ENCODE data around the gene ADAM8. TPM values are rescaled to one million over a fixed set of nuclear protein-coding genes. Genes with fewer than 3 reads are reported as not detected.

ADAM8 gene
- total RNA-seq, 3 donors from 2014 or later: 4.8 to 7.0 (median 5.2) TPM

GRCh38 chr10:133247681-133248333 is 28.9 kb downstream of the ADAM8 start:
- Histone ChIP-seq H3K9me3 (no peaks in the 10 kb centered on the region), H3K4me1 (ENCODE audit: low read depth) (no peaks in the 10 kb centered on the region), H3K4me3 (no peak overlapping the region), H3K36me3 (ENCODE audit: low read depth) (no peaks in the 10 kb centered on the region)
- ATAC-seq (no peak), DNase-seq (no peak)
- intact Hi-C loops (cut with DNase I, micrococcal nuclease): no loop called here
- TF ChIP-seq CTCF (IDR thresholded peaks at IDR 0.05): no peak

- H3K4me1 ChIP-seq (ENCODE audit: low read depth): no peaks in the 10 kb centered on the region
- no peak for DNase-seq
- no peaks in the 10 kb centered on the region for H3K9me3 ChIP-seq
Measured at GRCh38 chr10:133246236-133246626, 30.4 kb downstream of the ADAM8 start.

GRCh38 chr10:133245439-133246235 is 31.0 kb downstream of the ADAM8 start:
- ATAC-seq (peak; percentile 72), DNase-seq (peak; percentile 66 to 72 (median 66))
- no peak for TF ChIP-seq CTCF (IDR thresholded peaks at IDR 0.05)
- Histone ChIP-seq H3K9me3 (no peaks in the 10 kb centered on the region), H3K36me3 (ENCODE audit: low read depth) (no peaks in the 10 kb centered on the region), H3K4me1 (ENCODE audit: low read depth) (no peaks in the 10 kb centered on the region), H3K4me3 (no peak overlapping the region)
- intact Hi-C loops (cut with DNase I, micrococcal nuclease): no loop called here

More at GRCh38 chr10:133246236-133246626, 30.4 kb downstream of the ADAM8 start:
- TF ChIP-seq CTCF (IDR thresholded peaks at IDR 0.05): no peak
- no peak overlapping the region for H3K4me3 ChIP-seq
- ATAC-seq: no peak
- intact Hi-C loops (cut with DNase I, micrococcal nuclease): no loop called here
- no peaks in the 10 kb centered on the region for H3K36me3 ChIP-seq (ENCODE audit: low read depth)

- no peak overlapping the region for H3K4me3 ChIP-seq
- intact Hi-C loops (cut with DNase I, micrococcal nuclease): no loop called here
- no peaks in the 10 kb centered on the region for H3K9me3 ChIP-seq
- no peaks in the 10 kb centered on the region for H3K36me3 ChIP-seq (ENCODE audit: low read depth)
- no peak for DNase-seq
- no peaks in the 10 kb centered on the region for H3K4me1 ChIP-seq (ENCODE audit: low read depth)
- no peak for TF ChIP-seq CTCF (IDR thresholded peaks at IDR 0.05)
- ATAC-seq: no peak
Measured at GRCh38 chr10:133243593-133243992, 33.1 kb downstream of the ADAM8 start.

- no peaks in the 10 kb centered on the region for H3K4me1 ChIP-seq (ENCODE audit: low read depth)
- DNase-seq: no peak
- no peaks in the 10 kb centered on the region for H3K36me3 ChIP-seq (ENCODE audit: low read depth)
- no peak for ATAC-seq
- no peak overlapping the region for H3K4me3 ChIP-seq
- intact Hi-C loops (cut with DNase I, micrococcal nuclease): no loop called here
- H3K9me3 ChIP-seq: no peaks in the 10 kb centered on the region
- no peak for TF ChIP-seq CTCF (IDR thresholded peaks at IDR 0.05)
Measured at GRCh38 chr10:133242611-133243356, 33.9 kb downstream of the ADAM8 start.

All from mucosa of descending colon (tissue), 3 donors.